Measurements from ENCODE around the gene DOK1.

The DOK1 gene

DNA sequence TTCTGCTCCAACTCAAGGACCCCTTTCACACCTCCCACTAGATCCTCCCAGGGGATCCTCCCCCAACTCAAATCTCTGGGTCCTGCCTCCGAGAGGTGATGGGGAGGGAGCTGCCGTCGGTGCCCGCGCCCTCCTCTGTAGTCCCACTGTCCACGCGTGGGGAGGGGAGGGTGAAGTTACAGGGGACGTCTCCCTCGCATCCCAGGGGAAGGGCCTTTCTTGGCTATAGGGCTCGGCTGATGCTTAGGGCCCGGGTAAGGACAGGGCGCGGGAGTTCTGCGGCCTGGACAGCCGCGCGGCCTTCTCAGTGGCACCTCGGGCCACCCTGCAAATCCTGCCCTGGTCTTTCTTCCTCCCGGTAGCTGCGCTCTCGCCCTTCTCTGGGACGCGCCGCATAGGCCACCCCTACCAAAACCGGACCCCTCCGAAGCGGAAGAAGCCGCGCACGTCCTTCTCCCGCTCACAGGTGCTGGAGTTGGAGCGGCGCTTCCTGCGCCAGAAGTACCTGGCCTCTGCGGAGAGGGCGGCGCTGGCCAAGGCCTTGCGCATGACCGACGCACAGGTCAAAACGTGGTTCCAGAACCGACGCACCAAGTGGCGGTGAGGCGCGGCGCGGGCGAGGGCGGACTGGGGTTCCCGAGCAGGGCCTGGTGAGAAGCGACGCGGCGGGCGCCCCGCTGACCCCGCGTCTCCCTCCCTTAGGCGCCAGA is 39.1 kb upstream of the DOK1 start:
- ATAC-seq (ENCODE audit: insufficient read depth, low read depth) = no peak
- no peak overlapping the region for H3K4me2 ChIP-seq (ENCODE audit: insufficient read depth, low read length)
- no peak overlapping the region for H3K9ac ChIP-seq (ENCODE audit: low read depth, low read length)
- no peak for TF ChIP-seq EZH2 (IDR thresholded peaks at IDR 0.05; ENCODE audit: borderline replicate concordance, low read depth, low read length, severe bottlenecking)
- TF ChIP-seq, protein P1, sequence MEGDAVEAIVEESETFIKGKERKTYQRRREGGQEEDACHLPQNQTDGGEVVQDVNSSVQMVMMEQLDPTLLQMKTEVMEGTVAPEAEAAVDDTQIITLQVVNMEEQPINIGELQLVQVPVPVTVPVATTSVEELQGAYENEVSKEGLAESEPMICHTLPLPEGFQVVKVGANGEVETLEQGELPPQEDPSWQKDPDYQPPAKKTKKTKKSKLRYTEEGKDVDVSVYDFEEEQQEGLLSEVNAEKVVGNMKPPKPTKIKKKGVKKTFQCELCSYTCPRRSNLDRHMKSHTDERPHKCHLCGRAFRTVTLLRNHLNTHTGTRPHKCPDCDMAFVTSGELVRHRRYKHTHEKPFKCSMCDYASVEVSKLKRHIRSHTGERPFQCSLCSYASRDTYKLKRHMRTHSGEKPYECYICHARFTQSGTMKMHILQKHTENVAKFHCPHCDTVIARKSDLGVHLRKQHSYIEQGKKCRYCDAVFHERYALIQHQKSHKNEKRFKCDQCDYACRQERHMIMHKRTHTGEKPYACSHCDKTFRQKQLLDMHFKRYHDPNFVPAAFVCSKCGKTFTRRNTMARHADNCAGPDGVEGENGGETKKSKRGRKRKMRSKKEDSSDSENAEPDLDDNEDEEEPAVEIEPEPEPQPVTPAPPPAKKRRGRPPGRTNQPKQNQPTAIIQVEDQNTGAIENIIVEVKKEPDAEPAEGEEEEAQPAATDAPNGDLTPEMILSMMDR (IDR thresholded peaks at IDR 0.05; ENCODE audit: borderline replicate concordance, extremely low read depth, low read length, poor library complexity, severe bottlenecking) = no peak
- DNase-seq = no peak
- H3K9me3 ChIP-seq (ENCODE audit: insufficient read depth, low read length, severe bottlenecking) = no peaks in the 10 kb centered on the region
- peaks cover 28% of the 10 kb centered on the region for H3K27me3 ChIP-seq (ENCODE audit: insufficient read depth, low read length, poor library complexity)
- no peak overlapping the region for H3K4me3 ChIP-seq (ENCODE audit: low read depth in 1 of 2, low read length in 2 of 2)
- H3K27ac ChIP-seq (ENCODE audit: low read length) = no peak overlapping the region
- no peaks in the 10 kb centered on the region for H4K20me1 ChIP-seq (ENCODE audit: insufficient read depth, low read length)
- H3K36me3 ChIP-seq (ENCODE audit: insufficient read depth, low read length) = no peaks in the 10 kb centered on the region
- peaks cover 7% of the 10 kb centered on the region; the same call in 1 of the 2 replicates for H3K4me1 ChIP-seq (ENCODE audit: insufficient read depth, low read length)
- H2AFZ ChIP-seq (ENCODE audit: low read depth, low read length) = no peak overlapping the region
- H3K79me2 ChIP-seq (ENCODE audit: insufficient read depth, low read length) = no peaks in the 10 kb centered on the region

DNA sequence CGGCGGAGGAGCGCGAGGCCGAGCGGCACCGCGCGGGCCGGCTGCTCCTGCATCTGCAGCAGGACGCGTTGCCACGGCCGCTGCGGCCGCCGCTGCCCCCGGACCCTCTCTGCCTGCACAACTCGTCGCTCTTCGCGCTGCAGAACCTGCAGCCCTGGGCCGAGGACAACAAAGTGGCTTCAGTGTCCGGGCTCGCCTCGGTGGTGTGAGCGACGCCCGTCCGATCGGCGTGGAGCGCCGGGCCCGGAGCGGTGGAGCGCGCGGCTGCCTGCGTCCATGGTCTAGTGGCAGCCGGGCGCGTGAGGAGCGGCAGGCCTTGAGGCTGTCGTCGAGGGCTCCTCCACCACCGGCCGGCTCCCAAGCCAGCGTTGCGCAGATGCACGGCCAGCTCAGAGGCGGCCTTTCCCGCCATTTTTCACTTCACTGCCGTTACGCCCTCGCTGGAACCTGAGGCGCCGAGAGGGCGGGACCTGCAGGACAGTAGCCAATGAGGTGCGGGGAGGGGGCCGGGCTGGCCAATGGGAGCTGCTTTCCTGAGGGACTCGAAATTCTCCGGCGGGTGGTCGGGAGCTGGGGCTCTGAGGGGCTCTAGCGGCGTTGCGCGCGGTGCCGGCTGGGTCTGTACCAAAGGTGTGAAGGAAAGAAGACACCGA is 38.4 kb upstream of the DOK1 start:
- Histone ChIP-seq H3K27ac (ENCODE audit: low read length) (no peak overlapping the region), H3K9me3 (ENCODE audit: insufficient read depth, low read length, severe bottlenecking) (no peaks in the 10 kb centered on the region), H3K27me3 (ENCODE audit: insufficient read depth, low read length, poor library complexity) (peaks cover 28% of the 10 kb centered on the region), H4K20me1 (ENCODE audit: insufficient read depth, low read length) (no peaks in the 10 kb centered on the region), H3K79me2 (ENCODE audit: insufficient read depth, low read length) (no peaks in the 10 kb centered on the region), H3K9ac (ENCODE audit: low read depth, low read length) (no peak overlapping the region), H3K4me3 (ENCODE audit: low read depth in 1 of 2, low read length in 2 of 2) (no peak overlapping the region), H3K4me2 (ENCODE audit: insufficient read depth, low read length) (no peak overlapping the region), H2AFZ (ENCODE audit: low read depth, low read length) (no peak overlapping the region), H3K4me1 (ENCODE audit: insufficient read depth, low read length) (peaks cover 7% of the 10 kb centered on the region; the same call in 1 of the 2 replicates), H3K36me3 (ENCODE audit: insufficient read depth, low read length) (no peaks in the 10 kb centered on the region)
- TF ChIP-seq EZH2 (IDR thresholded peaks at IDR 0.05; ENCODE audit: borderline replicate concordance, low read depth, low read length, severe bottlenecking) = no peak
- TF ChIP-seq, protein P1 (IDR thresholded peaks at IDR 0.05; ENCODE audit: borderline replicate concordance, extremely low read depth, low read length, poor library complexity, severe bottlenecking) = no peak
- ATAC-seq (ENCODE audit: insufficient read depth, low read depth) (no peak), DNase-seq (no peak)

DNA sequence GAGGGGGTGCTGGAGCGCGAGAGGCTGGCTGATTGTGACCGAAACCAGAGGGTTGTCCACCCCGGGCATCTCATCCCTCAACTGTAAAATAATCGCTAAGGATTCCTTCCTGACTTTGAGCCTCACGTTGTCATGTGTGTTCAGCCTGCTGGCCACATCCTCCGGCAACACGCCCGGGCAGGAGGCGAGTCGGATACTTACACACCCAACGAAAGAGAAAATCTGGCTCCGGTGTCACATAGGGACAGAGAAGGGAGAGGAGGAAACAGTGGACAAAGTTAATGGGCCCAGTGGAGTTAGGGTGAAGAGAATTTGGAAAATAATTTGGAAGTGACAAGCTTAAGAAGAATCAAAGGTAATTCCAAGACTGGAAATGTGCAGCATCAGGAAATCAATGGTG is 37.9 kb upstream of the DOK1 start:
- Histone ChIP-seq H3K4me2 (ENCODE audit: insufficient read depth, low read length) (no peak overlapping the region), H2AFZ (ENCODE audit: low read depth, low read length) (no peak overlapping the region), H4K20me1 (ENCODE audit: insufficient read depth, low read length) (no peaks in the 10 kb centered on the region), H3K4me1 (ENCODE audit: insufficient read depth, low read length) (peaks cover 7% of the 10 kb centered on the region; the same call in 1 of the 2 replicates), H3K27me3 (ENCODE audit: insufficient read depth, low read length, poor library complexity) (peaks cover 28% of the 10 kb centered on the region), H3K79me2 (ENCODE audit: insufficient read depth, low read length) (no peaks in the 10 kb centered on the region), H3K36me3 (ENCODE audit: insufficient read depth, low read length) (no peaks in the 10 kb centered on the region), H3K9ac (ENCODE audit: low read depth, low read length) (no peak overlapping the region), H3K27ac (ENCODE audit: low read length) (no peak overlapping the region), H3K9me3 (ENCODE audit: insufficient read depth, low read length, severe bottlenecking) (no peaks in the 10 kb centered on the region), H3K4me3 (ENCODE audit: low read depth in 1 of 2, low read length in 2 of 2) (no peak overlapping the region)
- TF ChIP-seq, protein P1 (IDR thresholded peaks at IDR 0.05; ENCODE audit: borderline replicate concordance, extremely low read depth, low read length, poor library complexity, severe bottlenecking) = no peak
- no peak for TF ChIP-seq EZH2 (IDR thresholded peaks at IDR 0.05; ENCODE audit: borderline replicate concordance, low read depth, low read length, severe bottlenecking)
- DNase-seq (no peak), ATAC-seq (ENCODE audit: insufficient read depth, low read depth) (no peak)

Data from DND-41 (cell line).